GM18858 (cell line): ENCODE results near the gene RBPJ.
"Not testable (repeated sequence)": the region's sequence is repeated elsewhere in the genome, so short reads cannot be mapped to it uniquely, and the experiment has no call there.

Experiments used
- ATAC-seq: cut with Tn5 transposase; IDR thresholded peaks from one replicate; pipeline ENCODE4 v1.9.1; 2021; ENCODE audit not compliant: unreplicated experiment

RBPJ gene

DNA sequence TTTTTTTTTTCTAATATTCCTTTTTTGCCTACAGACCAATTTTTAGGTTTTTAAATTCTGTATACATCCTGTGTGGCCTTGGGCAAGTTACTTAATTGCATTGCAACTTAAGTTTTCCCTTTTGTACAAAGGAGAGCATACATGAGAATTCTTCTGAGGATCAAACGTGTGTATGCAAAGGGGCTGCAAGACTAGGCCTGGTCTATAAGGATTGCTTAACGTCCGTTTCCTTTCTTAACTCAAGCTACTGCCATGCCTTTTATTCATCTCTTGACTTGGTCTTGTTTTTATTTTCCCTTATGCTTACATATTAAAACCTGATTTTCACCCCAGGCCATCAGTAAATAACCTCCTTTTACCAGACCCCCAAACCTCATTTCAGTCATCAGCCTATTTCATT lies 13.6 kb downstream of the RBPJ start:
- no peak for ATAC-seq

DNA sequence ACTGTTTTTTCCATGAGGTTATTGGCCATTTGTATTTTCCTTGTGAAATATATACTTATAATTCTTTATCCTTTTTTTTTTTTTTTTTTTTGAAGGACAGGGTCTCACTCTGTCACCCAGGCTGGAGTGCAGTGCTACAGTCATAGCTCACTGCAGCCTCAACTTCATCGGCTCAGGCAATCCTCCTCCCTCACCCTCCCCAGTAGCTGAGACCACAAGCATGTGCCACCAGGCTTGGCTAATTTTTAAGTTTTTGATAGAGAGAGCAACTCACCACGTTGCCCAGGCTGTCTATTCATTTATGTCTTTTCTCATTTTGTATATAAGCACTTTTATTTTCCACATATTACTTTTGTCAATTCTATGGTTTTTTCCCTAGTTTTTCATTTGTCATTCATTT lies 16.8 kb downstream of the RBPJ start:
- no peak for ATAC-seq

DNA sequence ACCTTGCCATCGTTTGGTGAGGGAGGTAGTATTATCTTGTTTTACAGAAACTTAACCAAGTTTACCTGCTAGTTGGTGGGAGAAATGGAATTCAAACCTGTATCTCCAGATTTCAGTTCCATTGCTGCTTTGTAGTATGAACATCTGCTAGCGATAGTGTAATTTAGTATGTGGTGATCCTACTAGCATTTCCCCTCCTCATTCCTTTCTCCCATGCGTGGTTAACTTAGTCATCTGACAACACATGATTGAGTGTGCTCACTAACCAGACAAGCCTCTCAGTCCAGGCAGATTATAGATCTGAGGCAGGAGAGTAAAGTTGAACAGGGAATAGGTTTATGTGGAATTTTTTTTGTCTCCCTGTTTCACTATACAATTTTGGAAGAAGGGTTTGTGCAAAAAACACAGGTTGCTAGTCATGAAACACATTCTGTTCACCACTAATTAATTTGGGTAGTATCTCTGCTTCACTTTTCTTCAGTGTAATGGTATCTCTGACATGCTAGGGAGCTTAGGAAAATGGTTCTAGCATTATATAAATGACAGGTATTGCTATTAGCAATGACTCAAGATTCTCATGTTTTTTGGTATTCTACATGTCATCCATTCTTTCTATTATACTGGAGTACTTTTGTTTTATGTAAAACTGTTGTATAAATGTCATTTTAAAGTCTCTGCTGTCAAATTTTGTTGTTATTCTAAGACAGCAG lies 21.7 kb downstream of the RBPJ start:
- ATAC-seq: no peak

DNA sequence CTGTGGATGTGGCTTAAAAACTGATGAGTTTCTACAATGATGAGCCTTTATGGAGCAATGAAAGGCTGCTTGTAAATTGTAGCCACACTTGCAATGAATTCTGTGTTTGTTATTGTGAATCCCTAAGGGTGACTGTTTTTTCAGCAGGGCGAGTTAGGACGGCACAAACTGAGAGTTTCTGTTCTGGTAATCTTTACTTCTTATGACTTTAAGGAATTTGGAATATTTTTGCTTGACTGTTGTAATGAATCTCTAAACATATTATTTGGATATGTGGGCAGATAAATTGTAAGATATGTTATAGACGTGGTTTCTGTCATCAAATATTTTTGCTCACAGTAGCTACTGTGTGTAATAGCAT lies 22.2 kb downstream of the RBPJ start:
- no peak for ATAC-seq

DNA sequence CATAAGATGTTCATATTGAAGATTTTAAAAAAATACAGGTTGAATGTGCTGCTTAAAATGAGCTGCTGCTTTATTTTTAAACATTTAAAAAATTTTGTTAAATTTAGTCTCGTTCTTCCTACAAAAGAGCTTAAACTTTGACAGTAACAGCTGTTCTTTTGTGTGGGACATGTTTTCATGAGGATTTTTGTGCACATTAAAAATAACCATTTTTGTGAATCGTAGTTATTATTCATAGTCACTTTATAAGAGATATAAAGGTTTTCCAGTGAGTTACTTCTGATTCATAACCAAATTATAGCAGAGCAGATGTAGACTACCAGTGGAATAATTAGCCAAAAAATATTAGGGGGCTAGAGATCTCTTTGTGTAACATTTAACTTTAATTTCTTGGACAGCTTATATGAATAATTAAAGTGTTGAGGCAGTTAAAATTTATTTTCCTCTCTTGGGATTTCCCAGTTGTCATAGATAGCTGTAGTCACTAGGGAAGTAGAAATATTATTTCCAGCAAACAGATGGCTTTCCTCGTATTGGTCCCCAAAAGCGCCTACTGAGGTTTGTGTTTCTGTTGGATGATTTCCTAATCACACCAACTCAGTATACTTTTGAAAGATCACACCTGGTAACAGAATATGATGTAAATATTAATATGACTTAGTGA lies 24.2 kb downstream of the RBPJ start:
- no peak for ATAC-seq

DNA sequence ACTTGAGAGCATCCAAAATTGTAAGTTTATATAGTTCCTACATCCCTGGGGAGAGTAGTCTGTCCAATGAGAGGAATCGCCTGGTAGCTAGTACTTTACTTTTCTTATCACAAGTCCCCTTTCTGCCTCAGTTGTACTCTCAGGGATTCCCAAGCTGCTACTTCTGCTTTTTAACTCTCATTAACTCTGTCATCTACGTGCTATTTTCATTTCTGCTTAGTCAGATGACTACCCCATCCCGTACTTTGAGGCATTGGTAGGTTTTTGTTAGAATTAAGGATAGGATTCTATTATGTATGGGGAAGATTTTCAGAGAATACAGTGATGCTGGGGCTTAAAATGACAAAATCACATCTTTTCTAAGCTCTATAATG lies 24.7 kb downstream of the RBPJ start:
- ATAC-seq: no peak

DNA sequence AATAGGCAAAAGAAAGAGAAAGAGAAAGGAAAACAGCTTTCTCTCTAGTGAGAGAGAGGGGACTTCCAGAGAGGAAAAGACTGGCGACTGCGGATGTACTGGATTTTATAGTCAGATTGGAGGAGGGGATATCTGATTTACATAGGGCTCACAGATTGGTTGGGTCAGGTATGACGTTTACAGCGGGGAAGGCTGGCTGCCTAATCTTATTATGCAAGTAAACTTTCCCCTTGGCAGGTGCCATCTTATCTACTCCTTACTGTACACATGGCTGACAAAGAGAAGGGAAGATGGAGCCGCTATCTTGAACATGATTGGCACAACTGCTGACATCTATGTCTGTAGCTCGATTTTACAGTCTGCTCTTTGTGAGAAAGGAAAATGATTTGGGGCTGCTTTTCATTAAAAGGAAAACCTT lies 25.4 kb downstream of the RBPJ start:
- ATAC-seq: no peak

DNA sequence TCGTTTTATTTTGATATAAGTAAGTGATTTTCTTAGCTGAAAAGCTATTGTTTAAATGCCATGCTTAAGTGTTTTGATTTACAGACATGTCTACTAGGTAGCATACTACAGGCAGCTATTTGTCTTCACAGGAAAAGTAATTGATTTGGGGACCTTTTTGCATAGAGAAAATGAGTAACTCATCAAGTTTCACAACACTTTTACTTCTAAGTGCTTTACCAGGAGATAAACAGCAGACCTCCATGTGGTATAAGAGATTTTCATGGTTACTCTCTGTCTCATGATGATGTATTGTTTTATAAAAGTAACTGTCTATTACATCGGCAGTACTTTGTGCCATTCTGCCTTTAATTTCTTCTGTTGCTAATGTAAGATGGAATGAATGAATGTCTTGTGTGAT lies 28.7 kb downstream of the RBPJ start:
- no peak for ATAC-seq

DNA sequence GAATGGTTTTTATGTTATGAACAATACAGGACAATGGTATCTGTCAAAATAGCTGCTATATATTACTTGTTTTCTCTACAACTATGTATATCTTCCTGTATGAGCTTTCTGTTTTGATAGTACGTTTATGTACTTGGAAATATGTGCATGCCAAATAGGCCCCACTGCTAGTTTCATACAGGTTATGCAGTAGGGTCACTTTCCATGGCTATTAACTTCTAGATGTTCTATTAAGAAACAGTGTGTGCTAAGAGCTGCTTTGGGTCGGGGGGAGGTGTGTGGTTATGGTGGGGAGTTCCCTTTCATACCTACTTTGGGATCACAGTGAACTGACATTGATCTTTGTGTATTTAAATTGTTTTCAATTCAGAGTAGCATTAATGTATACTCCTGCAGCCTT lies 30.9 kb downstream of the RBPJ start:
- ATAC-seq: peak; percentile 39

DNA sequence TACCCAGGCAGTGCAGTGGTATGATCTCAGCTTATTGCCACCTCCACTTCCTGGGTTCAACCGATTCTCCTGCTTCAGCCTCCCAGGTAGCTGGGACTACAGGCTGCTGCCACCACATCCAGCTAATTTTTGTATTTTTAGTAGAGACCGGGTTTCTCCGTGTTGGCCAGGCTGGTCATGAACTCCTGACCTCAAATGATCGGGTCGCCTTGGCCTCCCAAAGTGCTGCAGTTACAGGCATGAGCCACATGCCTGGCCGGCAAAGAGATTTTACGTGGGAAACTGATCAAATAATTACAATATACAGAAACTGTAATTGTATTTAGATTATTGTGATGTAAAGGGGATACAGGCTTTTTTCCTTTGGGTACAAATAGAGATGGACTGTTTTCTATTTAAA lies 33.7 kb downstream of the RBPJ start:
- ATAC-seq: no peak

DNA sequence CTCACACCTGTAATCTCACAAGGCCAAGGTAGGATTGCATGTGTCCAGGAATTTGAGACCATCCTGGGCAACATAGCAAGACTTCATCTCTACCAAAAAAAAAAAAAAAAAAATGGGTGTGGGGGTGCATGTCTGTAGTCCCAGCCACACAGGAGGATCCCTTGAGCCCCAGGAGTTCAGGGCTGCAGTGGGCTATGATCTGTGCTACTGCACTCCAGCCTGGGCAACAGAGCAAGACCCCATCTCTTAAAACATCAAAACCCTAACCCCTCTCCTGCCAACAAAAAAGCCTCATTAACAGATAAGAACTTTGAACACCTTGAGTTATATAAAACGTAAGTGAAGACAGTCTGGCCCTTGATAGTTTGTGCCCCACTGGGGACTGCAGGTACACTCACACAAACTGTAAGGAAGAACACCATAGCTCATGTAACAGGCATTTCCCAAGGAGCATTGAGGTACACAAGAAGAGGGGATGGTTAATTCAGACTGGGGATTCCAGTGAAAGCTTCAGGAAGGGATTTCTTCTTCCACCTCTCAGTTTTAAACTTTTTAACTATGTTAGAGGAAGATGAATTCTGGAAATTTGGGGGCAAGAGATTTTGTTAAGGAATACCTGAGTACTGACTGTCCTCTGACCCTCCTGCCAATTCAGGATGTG lies 34.7 kb downstream of the RBPJ start:
- ATAC-seq: no peak

DNA sequence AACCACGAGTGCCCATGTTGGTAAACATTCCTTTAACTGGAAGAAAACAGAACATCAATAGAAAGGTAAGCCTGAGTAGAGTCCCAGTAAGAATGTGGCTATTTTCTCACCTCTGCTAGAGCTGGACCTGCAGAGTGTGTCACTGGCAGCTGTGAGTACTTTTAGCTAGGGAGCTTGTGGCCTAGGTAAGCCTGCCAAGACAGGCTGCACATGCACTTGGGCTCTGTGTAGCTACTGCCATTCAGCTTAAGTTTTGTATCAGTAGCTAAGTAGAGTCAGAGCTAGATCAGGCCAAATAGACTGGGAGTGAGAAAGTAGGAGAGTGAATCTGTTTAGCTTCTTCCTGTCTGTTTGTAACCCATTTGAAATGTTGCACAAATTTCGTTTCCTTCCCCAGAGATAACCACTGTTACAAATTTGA lies 35.3 kb downstream of the RBPJ start:
- no peak for ATAC-seq

DNA sequence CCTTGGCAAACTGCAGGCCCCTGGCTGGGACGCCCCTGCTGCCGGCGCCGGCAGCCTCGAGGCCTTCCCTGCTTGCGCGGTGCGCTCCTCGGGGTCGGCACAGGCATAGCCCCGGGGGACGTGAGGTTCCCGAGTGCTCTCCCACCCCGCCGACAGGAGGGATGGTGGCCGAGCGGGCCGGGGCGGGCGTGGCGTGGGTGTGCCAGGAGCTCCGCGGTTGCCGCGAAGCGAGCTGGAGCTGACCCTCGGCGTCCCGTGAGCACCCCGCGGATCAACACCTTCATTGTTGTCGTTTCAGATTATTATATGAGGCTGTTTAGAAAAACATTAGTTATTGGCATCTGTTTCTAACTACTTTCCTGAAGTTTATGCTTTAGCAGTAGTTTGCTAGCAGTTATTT lies 38.7 kb downstream of the RBPJ start:
- not testable (repeated sequence) for ATAC-seq

DNA sequence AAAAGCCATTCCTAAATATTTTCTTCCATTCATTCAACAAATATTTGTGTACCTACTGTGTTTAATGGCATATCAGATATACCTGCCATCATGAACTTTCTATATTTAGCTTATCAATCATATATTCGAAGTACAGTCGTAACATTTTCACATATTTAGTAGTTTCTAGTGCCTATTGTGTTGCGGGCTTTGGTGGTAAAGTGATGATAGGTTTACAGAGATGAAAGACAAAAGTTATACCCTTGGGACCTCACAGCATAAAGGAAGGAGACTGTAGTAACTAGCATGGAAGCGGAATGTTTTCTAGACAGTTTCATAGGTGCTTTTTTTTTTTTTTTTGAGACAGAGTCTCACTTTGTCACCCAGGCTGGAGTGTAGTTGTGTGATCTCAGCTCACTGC lies 39.5 kb downstream of the RBPJ start:
- ATAC-seq: no peak

DNA sequence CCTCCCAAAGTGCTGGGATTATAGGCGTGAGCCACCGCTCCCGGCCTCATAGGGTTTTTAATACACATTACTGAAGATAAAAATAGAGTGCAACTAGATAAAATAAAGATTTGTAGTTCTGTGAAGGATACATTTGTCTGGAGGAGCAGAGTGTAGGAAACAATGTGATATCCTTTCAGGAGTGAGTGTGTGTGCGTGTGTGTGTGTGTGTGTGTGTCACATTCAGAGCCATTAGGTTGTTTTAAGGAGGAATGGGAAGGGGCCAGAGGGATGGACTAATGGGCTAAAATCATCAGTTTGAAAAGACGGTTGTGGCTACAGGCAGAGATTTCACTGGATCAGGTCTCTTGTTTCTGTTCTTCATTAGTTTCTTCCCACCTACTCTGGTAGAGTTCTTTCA lies 40.0 kb downstream of the RBPJ start:
- ATAC-seq: no peak

DNA sequence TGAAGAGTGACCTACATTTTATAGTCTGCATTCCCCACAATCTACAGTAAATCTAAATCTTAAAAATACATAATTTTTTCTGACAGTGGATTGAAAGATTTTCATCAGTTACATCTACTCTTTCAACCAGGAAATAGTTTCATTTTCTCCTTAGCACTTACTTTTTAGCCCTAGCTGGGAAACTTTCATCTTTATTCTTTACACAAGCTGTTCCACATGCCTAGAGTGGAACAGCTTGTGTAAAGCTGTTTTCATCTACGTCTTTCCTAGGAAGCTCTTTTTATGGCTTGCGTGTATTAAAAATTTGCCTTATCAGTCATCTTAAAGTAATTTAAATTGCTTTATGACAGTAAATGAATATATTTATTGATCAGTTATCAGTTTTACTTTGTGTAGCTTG lies 40.5 kb downstream of the RBPJ start:
- no peak for ATAC-seq

DNA sequence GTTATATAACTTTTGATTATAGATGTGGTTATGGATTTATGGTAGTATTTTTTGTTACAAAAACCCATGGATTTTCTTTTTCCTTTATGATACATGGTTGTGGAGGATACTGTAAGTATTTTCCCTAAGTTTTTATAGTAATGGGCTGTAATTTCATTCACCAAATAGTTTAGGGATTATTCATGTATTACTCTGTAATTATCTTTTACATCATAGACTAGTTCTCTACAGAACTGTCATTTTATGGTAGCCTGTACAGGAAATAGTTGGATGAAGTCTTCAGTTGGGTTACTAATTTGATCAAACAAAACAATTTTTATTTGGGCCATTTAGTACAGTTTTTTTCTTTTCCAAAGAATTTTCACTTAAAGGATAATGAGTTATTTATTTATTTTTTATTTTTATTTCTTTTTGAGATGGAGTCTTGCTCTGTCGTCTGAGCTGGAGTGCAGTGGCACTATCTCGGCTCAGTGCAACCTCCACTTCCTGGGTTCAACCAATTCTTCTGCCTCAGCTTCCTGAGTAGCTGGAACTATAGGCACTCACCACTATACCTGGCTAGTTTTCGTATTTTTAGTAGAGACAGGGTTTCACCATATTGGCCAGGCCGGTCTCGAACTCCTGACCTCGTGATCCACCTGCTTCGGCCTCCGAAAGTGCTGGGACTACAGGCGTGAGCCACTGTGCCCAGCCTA lies 42.1 kb downstream of the RBPJ start:
- no peak for ATAC-seq

DNA sequence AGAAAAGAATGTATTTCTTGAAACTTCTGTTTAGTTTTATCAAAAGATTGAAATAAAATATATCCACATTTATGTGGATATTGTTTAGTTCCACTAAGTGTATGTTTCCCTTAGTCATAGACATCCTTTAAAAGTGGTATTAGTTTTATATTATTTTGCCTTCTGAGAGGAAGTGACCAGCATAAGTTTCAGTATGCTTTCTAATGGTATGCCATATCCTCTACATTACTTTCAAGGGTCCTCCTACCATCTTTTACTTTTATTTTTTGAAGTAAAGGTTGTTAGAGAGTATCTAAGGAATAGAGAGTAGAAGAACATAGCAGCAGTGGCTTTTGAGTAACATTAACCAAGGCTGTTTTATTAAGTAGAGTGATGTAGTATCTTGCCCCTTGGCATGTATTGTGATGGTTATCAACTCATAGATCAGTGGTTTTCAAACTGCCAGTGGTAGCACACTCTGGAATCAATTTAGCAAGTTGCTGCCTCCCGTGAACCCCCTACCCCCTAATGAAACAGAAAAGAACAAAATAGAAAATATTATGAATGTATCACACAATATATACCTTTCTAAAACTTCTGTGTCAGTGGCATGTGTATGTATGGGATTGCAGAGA lies 44.8 kb downstream of the RBPJ start:
- ATAC-seq: no peak

DNA sequence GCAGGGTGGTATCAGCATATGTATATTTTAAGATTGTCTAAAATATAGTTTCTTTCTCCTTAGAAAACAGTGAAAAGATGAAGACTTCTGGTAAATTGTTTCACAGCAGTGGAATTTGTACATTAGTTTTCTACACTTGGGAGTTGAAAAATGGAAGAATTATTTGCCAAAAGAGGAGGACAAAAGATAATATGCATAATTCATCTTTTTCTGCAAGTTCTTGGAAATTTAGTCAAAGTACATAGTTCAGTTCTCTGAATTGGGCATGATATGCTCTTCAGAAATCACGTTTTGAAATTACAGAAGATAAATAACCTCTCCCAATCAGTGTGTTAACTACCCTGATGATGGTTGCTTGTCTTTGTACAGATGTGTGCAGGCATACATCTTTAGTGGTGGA lies 47.0 kb downstream of the RBPJ start:
- ATAC-seq: no peak

DNA sequence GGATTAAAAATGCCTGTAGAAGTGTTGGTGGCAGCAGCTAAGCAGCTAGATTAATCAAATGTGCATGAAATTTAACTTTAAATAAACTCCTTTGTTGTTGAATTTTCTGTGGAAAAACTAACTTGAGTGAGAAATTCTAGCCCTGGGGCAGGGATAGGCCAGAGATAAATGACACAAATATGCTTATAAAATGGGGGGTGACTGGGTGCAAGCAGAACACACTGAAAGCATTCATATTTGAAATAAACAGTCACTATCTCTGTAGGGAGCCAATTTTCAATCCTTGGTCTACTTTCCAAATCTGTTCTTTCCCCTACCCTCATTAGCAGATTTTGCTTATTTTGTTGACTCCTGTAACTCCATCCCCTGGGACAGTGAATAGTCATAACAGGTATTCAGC lies 47.9 kb downstream of the RBPJ start:
- no peak for ATAC-seq

DNA sequence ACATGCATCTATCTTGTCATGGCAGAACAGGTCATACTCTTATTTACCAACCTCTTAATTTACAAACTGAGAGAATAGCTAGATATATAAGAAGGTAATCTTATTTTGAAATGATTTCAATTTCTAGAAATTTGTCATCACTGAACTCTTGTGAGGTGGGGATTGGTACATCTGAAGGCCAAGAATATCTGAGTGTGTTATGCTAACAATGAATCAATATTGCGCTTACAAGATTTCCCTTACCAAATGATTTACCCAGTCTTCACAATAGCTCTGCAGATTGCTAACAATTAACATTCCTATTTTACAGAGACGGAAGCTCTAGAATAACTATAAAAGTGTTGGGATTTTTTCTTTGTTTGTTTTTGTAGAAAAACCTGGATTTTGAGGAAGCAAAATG lies 48.3 kb downstream of the RBPJ start:
- no peak for ATAC-seq

DNA sequence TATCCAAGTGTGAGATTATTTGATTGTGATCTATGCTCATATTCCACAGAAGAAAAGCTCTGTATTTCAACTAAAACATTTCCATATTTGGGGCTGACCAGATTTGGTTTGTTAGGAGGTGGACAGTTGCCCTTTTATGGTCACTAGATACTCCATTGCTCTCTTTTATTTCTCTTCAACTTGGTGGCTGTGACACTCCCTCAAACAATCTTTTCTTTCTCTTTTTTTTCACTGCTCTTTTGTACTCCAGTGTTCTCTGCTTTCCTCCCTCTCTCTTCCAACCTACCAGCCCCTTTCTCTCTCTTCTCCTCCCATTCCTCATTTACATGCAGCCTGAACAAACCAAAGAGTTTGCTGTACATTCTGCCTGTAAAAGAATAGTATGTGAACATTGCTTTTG lies 48.8 kb downstream of the RBPJ start:
- no peak for ATAC-seq
